Activated CD4-positive, CD25-positive, alpha-beta regulatory T cell treated with anti-CD3 and anti-CD28 coated beads, Interleukin-2, amount 50 U/mL, for 72 hours (primary cell): ENCODE data around the gene KCNAB2.

Experiments
- DNase-seq: peaks from one replicate; pipeline ENCODE4 v3.0.0; 2021

KCNAB2 gene

DNA sequence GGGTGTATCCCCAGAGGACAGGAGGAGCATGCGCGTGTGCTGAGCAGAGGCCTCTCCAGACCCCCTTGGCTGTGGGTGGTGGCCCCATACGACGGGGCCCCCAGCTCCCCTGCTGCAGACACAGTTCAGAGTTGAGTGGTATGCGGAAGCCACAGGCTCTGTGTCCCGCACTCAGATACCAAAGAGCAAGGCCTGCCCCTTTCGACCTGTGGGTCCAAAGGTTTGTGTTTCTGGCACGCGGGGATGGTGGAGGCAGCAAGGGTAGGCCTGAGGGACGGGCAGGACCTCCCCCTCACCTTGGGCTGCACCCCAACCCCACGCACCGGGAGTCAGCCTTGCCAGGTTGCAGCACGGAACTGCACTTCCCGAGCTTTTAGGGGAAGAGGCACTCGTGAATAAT, at the start of gene KCNAB2:
KCNAB2 (plus strand) TSS at position 328 of the 400 bp plus-strand sequence. CDS start 5,649 bp downstream, outside the sequence.
- no peak for DNase-seq

DNA sequence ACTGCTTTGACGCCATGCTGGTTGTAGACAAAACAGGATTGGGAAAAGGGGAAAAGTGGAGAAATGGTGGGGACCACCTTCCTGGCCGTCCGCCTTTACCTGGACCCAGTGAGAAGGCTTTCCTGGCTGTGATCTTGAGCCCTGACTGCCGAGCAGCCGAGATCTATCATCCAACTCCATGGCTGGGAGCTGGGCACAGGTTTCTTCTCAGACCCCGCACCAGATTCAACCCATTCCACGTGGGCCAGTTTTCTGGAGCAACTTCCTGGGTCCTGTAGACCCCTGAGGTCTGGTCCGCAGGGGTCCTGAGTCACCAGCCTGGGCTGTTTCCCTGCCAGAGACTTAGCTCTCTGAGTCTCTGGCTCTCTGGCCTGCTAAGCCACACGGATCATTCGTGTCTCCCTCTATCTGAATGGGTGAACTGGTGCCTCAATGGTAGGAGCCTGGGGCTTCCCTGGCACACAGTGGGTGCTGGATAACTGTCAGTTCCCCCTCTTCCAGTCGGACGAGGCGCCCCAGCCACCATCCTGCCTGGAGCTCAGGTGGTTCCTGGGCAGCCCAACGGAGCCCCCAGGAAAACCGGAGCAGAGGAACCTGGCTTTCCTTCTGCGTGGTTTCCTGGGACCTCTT, 48.9 kb upstream of the KCNAB2 start:
- no peak for DNase-seq

- DNase-seq = no peak
Measured at GRCh38 chr1:5997316-5997715, 48.4 kb upstream of the KCNAB2 start.

- DNase-seq = no peak
Measured at GRCh38 chr1:5998051-5998905, 47.4 kb upstream of the KCNAB2 start.

DNA sequence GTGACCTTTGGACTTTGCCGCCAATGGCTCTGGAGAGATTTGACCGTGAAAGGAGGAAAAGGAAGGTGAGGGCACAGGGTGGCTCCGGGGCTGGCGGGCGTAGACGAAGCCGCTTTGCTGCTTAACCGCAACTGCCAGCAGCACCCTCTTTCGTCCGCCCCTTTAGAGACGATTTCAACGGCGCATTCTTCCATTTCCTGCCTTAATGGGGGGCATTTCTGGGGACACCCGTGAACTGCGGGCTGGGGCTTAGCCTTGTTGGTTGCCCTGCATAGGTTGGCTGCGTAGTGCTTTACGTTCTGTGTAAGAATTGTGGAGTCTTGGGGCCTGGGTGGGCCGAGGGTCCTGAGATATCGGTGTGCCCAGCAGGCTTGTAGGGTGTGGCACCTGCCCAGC, 46.8 kb upstream of the KCNAB2 start:
- no peak for DNase-seq

GRCh38 chr1:5999711-6000443, 45.8 kb upstream of the KCNAB2 start:
- DNase-seq = no peak

DNA sequence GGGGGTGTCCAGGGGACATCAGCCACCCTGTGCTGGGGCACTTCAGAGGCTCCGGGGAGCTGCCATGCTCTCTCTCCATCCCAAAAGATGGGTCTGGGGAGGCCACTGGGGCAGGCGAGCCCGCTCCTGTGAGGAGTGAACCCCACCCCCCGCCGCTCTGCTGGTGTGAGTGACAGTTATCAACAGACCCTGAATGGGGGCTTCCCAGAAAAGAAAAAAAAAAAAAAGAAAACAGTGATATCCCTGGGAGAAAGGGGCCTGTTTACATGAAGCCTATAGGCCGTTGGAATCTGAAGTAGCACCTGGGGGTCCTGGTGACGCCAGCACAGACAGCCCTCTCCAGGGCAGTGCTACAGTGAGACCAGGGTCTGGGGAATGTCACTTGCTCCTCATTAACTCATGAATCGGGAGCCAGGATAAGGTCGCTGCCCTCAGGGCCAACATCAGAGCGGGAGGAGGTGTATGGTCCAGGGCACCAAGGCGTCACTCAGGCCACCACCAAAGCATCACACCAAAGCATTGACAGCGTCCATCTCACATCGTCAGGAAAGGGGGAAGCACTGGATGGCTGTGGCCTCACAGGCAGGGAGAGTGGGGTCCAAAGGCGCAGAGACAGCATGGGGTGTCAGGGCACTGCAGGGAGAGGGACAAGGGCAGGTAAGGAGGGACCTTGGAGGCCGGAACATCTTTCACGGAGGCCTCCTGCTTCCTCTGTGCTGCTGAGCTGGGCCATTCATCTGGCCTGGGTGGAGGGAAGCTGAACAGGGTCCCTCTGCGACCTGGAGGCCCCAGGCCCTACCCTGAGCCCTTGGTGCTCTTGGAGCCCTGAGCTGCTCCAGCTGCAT, 45.0 kb upstream of the KCNAB2 start:
- no peak for DNase-seq

- no peak for DNase-seq
Measured at GRCh38 chr1:6001992-6002576, 43.6 kb upstream of the KCNAB2 start.

- no peak for DNase-seq
Measured at GRCh38 chr1:6002714-6003501, 42.8 kb upstream of the KCNAB2 start.

DNA sequence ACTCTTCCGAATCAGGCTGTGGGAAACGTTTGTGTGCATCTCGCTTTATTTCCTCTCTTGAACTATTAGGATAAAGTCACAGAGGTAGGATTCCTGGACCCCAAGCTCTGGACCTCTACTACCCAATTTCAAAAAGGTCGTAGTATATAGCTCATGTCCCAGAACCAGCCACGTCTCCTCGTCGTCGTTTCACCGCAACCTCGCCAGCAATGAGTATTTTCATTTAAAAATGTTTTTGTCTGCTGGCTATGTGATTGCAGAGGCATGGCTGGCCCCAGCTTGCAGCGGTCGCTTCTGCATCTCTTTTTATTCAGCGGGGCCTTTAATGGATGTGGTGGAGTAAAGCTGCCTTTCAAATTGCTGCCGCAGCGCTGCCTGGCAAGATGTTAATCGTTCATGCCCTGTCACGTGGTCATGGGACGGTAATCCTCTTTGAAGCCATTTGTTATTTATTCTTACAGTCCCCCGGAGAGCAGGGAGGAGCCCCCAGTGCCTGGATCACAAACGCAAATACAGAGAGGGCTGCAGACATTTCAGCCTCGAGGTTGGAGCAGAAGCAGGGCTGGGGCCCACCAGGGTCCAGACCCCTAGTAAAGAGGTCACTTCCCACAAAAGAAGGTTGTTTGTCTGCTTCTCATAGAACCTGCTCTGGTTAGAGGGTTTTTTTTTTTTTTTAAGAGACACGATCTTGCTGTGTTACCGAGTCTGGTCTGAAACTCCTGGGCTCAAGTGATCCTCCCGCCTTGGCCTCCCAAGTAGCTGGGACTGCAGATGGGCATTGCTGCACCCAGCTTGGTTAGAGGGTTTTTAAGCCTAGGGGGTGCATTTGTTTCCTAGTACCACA, 41.9 kb upstream of the KCNAB2 start:
- no peak for DNase-seq

DNA sequence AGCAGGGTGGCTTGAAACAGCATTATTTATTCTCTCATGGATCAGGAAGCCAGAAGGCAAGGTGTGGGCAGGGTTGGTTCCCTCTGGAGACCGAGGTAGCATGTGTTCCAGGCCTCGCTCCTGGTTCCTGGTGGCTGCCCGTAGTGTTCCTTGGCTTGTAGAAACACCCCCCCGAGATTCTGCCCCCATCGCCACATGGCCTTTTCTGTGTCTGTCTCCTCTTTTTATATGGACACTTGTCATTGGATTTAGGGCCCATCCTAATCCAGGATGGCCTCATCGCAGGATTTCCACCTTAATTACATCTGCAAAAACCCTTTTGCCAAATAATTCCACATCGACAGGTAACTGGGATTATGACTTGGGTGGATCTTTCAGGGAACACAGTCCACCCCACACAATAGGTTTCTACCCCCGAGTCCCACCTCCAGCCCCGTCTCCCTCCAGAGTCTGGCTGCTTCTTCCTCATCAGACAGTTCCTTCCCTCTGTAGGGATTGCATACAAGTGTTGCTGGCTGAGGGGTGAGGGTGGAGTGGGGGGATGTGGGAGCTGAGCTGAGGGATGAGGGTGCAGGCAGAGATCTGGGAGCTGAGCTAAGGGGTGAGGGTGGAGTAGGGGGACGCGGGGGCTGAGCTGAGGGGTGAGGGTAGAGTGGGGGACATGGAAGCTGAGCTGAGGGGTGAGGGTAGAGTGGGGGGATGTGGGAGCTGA, 41.1 kb upstream of the KCNAB2 start:
- no peak for DNase-seq

GRCh38 chr1:6005276-6005917, 40.3 kb upstream of the KCNAB2 start:
- peak; percentile 9 for DNase-seq

GRCh38 chr1:6006882-6007281, 38.8 kb upstream of the KCNAB2 start:
- no peak for DNase-seq

DNA sequence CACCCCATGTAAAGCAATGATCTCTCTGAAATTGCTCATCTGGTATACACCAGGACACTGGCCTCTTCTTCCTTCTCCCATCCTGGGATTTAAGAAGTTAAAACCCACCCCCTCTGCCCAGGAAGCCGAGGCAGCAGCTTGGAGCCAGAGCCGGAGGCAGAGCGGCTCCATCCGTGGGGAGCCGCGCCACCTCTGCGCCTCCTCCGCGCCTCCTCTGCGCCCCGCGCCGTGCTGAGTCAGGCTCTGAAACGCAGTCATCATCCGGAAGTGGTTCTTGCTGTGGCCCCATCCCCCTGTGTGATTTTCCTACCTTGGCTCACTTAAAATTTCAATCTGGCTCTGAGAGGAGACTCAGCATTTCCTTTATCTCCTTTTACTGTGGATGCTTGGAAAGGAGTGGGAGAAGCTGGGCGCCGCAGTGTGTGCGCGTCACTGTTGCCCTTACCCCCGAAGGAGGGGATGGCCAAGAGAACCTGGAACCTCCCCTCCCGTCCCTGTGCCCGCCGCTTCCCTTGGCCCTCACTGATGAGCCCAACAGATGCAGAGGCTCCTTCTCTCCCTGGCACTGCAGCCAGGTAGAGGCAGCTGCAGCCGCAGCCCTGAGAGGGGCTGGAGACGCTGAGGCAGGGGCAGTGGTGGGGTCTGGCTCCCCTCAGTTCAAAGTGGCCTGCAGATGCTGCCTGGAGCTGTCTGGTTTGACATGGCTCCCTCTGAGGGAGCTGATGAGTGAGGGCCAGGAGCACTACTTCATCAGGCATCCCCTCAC, 38.2 kb upstream of the KCNAB2 start:
- DNase-seq = no peak

DNA sequence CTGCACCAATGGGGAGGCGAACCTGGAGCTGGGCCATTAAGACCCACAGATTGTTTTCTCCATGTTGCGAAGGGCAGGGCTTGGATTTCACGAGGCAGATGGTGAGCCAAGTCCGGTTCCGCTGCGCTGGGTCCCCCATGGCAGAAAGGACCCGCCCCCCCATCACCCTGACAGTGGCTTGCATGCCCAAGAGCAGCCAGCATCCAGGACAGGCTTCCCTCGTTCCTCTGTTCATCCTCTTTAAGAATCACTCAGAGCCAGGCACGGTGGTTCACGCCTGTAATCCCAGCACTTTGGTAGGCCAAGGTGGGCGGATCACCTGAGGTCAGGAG, 37.6 kb upstream of the KCNAB2 start:
- DNase-seq = no peak

- DNase-seq = no peak
Measured at GRCh38 chr1:6008696-6009095, 37.0 kb upstream of the KCNAB2 start.

DNA sequence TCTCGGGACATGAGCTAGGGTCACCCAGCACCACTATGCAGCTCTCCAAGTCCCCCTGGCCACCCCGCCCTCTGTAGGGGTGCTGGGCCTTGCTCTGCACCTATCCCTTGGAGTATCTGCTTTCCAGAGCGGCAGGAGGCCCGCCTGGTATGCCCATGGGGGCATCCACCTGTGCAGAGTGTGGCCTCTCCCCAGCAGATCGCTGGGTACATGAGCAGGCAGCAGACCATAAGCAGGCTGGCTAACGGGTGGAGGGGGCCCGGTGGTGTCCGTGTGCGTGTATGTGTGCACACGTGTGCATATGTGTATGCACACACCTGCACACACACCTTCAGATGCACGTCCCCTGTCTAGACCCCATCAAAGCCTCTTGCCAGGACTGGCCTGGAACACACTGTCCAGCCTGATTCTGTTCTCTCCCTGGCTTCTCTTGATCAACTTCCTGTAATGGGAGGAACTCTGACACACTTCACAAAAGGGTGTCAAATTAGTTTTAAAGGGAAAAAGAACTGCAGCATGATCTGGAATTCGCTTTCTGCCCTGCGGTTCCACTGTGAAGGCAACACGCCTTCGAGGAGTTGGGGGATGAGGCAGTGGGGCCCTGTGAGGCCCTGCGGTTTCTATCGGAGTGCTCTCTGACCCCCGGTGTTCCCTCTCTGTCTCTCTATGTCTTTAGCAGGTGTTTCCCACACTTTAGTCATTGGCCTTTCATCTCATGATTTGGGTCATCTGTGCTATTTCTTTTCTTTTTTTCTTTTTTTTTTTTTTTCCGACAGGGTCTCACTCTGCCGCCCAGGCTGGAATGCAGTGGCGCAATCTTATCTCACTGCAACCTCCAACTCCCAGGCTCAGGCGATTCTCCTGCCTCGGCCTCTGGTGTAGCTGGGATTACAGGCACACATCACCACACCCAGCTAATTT, 36.3 kb upstream of the KCNAB2 start:
- DNase-seq = no peak

- DNase-seq = no peak
Measured at GRCh38 chr1:6010554-6010953, 35.1 kb upstream of the KCNAB2 start.
